H54 (cell line): ENCODE results near the gene FGF9.
A peak's percentile ranks its signal among the peaks of the same experiment; 100 is the strongest.

Source experiments
- DNase-seq: peaks from one replicate; pipeline ENCODE4 v3.0.0; 2011; ENCODE audit warnings: low spot score, mixed read lengths; ENCODE audit not compliant: insufficient read length
- FAIRE-seq: peaks from 3 replicates; lab custom pipeline; 2011; peaks lifted over from hg19 to GRCh38; lab: Jason Lieb, UNC
- POLR2A ChIP-seq: IDR thresholded peaks from 2 replicates; pipeline ENCODE4 v1.6.1; 2011; ENCODE audit warnings: low read depth, mild to moderate bottlenecking, low read length

FGF9 gene

GRCh38 chr13:21670006-21670882 lies 629 bp upstream of the FGF9 start:
- no peak for TF ChIP-seq POLR2A
- FAIRE-seq (no peak), DNase-seq (no peak)

GRCh38 chr13:21671620-21672286 lies 880 bp downstream of the FGF9 start:
- DNase-seq = no peak
- no peak for FAIRE-seq
- TF ChIP-seq POLR2A = no peak

DNA sequence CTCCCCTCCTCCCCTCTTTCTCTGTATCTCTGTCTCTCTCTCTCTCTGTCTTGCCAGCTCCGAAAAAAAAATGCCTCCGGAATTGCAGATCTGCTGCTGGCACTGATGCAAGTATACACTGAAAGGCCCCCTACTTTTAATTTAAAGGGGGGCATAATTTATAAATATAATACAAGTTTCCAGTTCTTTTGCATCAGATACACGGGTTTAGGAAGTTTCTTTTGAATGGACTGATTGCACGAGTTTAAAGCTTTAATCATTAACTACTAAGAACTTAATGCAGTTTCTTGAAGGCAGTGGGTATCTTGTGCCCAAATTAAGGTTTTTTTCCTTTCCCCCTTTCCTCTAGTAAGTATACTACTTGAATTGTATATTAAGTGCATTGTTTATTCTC lies 1.4 kb downstream of the FGF9 start:
- DNase-seq (no peak), FAIRE-seq (no peak)
- no peak for TF ChIP-seq POLR2A

DNA sequence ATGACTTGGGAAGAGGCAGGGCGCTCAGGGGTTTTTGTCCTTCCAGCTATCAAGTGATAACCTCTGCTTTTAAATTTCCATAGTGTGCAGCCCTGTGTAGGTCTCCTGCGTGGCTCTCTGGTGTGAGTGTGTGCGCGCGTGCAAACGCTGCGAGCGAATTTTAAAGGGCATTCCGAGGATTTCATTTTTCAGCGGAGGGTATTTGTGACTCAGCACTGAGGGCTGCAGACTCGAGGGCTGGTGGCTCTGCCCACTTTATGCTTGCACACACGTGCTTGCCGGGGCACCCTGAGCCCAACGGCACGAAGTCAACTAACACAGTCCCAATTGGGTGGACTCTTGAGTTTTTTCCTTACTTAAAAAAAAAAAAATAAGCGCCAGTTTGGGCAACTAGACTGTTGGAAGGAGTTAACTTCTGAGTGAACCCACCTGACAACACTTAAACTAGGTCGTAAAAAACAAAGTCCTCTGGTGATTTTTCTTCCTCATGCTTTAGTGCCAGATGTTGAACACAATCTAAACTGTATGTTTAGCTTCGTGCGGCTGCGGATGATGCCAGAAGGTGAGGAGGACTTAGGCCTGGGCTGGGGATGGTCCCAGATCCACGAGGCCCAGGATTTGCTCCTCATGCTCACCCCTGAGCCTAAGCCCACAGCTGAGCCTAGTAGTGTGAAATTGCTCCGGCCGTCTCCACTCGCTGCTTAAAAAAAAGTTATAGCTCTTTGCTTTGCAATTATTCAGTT lies 2.1 kb downstream of the FGF9 start:
- DNase-seq = no peak
- no peak for FAIRE-seq
- no peak for TF ChIP-seq POLR2A

GRCh38 chr13:21673539-21673788 lies 2.6 kb downstream of the FGF9 start:
- no peak for TF ChIP-seq POLR2A
- FAIRE-seq = no peak
- DNase-seq = peak; percentile 53

DNA sequence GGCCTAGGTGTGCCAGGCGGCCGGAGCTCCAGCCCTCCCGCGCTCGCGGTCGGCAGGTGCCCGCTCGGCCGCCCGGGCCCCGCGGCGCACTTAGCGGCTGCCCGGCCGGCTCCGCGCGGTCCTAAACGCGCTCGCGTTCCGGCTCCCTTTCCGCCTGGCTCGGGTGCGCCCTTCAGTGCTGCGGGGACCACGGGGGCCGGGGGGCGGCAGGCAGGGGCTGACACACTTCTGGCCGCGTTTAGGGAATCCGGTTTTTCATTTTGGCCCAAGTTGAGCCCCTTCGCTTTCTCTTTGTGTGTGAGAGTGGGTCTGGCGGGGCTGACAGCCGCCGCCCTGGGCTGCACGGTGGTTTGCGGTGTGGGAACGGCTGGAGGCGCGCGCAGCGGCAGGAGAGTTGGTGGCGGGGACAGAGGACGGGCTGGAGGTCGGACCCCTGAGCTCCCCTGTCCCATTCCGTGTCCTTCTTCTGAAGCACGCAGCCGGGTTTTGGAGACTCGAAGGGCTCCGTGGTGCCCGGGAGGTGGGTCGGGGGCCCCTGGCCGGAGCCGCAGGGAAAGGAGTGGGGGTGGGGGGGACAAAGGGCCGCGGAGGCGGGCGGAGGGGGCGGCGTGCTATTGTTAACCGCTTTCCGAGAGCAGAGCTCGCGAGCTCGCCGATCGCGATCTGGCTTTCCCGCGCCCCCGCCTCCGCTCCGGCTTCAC lies 3.1 kb downstream of the FGF9 start:
- TF ChIP-seq POLR2A = no peak
- DNase-seq (peak; percentile 53), FAIRE-seq (no peak)

DNA sequence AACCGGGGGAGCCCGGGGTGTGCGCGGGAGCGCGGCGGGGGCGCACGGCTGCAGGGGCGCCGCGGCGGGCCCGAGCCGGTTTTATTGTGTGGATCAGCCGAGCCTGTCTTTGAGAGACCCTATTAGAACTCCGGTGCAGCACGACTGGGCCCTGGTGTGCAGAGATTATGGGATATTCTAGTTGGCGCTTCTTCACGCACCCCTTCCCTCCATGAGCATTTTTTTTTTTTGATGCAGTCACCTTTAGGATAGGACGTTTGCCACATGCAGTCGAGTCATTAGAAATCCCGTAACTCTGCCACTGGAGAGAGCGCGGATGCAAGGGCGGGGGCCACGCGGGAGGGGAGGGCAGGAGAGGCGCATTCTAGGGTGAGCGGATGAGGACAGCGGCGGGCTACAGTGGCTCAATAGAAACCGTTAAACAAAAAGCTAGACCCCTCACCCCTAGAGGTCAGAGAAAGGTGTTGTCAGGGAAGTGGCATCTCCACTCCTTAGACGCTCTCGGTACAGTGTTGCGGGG lies 3.7 kb downstream of the FGF9 start:
- TF ChIP-seq POLR2A = no peak
- FAIRE-seq (no peak), DNase-seq (no peak)

DNA sequence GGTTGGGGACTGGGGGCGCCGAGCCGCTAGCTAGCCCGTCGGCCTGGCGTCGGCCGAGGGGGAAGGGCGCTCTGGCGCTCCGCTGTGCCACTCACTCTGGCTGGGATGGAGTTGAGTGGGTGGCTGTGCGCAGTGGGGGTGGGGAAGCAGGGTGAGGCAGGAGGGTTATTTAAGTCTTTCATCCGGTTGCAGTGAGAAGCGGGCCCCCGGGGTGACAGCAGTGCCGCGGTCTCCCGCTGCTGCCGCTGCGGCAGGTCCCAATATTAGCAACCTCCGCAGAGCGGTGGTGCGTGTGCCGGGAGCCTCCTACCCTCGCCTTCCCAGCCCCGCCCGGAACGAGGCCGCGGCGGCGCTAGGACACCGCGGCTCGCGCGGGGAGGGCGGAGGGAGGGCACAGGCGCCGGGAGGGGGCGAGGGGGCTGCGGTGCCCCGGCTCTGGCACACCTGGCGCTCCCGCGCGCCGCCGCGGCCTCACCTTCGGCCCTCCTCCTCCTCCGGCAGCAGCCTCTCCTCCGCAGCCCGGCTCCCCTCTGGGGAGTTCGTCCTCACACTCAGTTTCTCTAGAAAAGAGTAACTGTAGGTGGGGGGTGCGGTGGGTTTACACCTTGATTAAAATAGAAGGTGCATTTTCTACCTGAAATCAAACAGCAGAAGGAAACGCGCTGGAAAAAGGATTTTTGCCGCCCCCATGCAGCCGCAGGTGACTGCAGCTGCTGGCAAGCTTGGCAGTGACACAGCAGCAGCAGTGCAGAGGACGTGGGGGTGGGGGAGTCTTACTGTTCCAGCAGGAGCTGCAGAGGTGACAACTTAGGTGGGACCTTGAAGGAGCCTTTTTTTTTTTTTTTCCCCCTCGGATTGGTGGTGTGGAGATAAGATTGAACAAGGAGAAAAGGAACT lies 4.5 kb downstream of the FGF9 start:
- DNase-seq (no peak), FAIRE-seq (no peak)
- no peak for TF ChIP-seq POLR2A

DNA sequence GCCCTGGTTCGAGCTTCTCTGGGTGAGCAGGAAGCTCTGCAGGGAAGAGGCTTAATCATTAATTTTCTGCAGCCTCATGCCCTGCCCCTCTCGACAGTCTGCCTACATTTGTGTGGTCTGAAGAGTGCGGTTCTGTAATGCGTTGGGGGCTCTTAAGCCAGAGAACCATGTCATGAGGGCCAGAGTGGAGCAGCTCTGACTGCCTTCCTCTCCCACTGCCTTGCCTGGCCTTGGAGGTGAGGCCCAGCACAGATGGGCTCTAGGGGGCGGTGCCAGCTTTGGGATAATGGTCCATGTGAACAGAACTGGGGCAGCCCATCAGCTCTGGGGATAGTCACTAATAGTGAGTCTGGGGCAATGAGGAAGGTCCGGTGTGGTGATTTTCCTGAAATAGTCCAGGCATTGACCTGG lies 5.7 kb downstream of the FGF9 start:
- DNase-seq (no peak), FAIRE-seq (no peak)
- TF ChIP-seq POLR2A = no peak

DNA sequence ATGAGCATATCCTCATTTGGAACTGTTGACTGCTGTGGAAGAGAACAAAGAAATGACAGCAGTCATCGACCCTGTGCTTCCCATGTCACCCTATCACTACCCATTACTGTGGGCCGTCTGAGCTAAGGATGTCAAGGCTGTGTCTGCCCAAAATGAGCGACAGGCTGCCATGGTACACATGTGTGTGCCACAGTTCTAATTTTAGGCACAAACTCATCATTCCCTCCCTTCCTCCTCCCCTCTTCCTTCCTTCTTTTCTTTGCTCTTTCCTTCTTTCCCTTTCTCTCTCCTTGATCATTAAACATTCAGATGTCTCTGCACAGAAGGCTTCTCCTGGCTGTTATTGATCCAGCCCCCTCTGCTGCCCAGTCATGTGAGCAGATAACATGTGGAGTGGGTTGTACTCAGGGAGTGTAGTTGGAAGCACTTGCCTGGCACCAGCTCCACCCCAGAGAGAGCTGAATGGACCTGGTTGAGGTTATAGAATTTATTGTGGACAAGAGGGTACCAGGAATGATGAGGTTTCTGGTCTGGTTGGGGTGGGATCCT lies 6.3 kb downstream of the FGF9 start:
- TF ChIP-seq POLR2A = no peak
- FAIRE-seq (no peak), DNase-seq (no peak)

DNA sequence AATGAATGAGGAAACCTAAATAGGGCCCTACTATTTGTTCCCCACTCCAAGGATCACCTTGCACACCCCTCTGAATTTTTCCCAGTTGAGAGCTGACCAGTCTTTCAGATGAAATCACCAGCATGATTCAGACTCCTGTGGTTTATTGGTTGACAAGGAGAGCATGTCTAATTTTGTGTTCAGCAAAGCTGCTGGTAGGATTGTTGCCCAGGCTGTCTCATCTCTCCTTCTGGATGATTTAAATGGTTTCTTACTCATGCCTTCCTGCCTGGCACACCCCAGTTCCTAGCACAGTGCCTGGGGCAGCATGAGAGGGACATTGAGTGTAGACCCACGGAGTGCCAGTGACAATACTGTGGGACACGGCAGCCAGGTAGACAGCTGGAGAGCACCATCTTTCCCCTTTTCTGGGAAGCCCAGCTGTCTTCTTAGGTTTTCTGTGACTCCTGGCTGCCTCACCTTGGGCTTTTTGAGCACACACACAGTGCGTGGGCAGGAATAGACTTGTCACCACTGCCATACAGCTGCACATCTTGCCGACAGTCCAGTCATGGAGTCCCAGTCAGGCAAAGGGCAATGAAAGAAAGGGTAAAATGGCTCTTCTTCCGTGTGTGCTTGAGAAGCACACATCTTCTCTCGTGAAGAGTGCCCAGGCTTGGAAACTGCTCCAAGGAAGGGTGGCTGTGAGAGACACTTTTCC lies 12.3 kb downstream of the FGF9 start:
- DNase-seq (peak; percentile 55), FAIRE-seq (peak; percentile 92)

GRCh38 chr13:21684576-21684975 lies 13.7 kb downstream of the FGF9 start:
- FAIRE-seq (no peak), DNase-seq (no peak)
- no peak for TF ChIP-seq POLR2A

More for the DNA sequence above, 12.3 kb downstream of the FGF9 start:
- TF ChIP-seq POLR2A = no peak
